AG09309 (cell line): ENCODE measurements around the gene INCA1.

Experiments used
- DNase-seq: peaks from one replicate; pipeline ENCODE4 v3.0.0-alpha.2; 2010; ENCODE audit warnings: low read depth
- H3K4me3 ChIP-seq: 2 replicates; pipeline ENCODE4 v1.5.1; 2011; ENCODE audit warnings: mild to moderate bottlenecking, low read depth, low read length, moderate library complexity; ENCODE audit not compliant: control insufficient read depth
- TF ChIP-seq, protein P1 (sequence below): IDR thresholded peaks from 2 replicates; pipeline ENCODE4 v1.5.1; 2011; ENCODE audit warnings: mild to moderate bottlenecking, low read depth, low read length, inconsistent platforms; ENCODE audit not compliant: insufficient read depth, control insufficient read depth; ENCODE audit errors: missing control alignments

Gene INCA1

DNA sequence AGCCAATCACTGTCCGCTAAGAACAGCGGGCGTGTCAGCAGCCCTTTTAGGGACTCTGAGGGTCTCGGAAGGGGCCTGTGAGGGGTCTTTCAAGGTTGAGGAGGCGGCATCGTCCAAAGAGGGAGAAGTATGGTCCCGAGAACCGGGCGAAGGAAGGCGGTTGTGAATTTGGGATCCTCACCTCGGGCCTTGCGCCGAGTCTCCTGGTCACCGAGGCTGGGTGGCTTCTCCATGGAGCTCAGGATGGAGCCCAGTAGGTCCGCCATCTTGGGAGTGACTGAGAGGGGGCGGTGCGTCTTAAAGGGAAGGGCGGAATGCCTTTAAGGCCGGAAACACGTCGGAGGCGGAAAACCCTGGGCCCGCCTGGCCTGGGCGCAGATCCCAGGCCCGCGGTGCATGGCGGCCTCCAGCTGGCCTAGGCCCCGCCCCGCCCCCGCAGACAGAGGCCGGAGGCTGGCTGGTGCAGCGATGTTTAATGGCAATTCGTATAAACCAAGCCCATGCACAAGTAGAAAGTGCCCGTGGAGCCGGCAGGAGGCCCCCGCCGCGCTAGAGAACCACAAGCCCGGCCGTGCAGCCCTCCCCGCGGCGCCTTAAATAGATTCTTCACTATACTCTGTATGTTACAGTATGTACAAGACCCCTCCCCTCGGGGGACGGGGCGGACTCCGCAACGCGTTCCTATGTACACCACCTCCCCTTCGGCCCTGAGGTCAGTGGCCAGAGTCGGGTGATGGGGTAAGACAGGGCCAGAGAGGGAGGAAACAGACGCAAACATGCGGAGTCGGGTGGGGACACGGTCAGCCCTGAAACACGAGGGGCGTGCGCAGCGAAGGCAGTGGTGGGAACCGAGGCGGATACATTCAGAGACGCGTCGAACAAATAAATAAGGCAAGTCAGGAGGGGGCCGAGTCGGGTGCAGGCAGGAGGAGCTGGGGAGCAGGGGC, 29.5 kb downstream of the INCA1 start, which contains the start of gene SPAG7:
Gene SPAG7, minus strand, starts transcription at position 279 of the 947 bp plus-strand sequence. Its CDS starts 13 bp downstream, at position 266.
- H3K4me3 ChIP-seq, result peak within 1 kb of the TSS; percentile 87
- DNase-seq, result peak; percentile 94
- TF ChIP-seq, protein P1, sequence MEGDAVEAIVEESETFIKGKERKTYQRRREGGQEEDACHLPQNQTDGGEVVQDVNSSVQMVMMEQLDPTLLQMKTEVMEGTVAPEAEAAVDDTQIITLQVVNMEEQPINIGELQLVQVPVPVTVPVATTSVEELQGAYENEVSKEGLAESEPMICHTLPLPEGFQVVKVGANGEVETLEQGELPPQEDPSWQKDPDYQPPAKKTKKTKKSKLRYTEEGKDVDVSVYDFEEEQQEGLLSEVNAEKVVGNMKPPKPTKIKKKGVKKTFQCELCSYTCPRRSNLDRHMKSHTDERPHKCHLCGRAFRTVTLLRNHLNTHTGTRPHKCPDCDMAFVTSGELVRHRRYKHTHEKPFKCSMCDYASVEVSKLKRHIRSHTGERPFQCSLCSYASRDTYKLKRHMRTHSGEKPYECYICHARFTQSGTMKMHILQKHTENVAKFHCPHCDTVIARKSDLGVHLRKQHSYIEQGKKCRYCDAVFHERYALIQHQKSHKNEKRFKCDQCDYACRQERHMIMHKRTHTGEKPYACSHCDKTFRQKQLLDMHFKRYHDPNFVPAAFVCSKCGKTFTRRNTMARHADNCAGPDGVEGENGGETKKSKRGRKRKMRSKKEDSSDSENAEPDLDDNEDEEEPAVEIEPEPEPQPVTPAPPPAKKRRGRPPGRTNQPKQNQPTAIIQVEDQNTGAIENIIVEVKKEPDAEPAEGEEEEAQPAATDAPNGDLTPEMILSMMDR, result no peak

DNA sequence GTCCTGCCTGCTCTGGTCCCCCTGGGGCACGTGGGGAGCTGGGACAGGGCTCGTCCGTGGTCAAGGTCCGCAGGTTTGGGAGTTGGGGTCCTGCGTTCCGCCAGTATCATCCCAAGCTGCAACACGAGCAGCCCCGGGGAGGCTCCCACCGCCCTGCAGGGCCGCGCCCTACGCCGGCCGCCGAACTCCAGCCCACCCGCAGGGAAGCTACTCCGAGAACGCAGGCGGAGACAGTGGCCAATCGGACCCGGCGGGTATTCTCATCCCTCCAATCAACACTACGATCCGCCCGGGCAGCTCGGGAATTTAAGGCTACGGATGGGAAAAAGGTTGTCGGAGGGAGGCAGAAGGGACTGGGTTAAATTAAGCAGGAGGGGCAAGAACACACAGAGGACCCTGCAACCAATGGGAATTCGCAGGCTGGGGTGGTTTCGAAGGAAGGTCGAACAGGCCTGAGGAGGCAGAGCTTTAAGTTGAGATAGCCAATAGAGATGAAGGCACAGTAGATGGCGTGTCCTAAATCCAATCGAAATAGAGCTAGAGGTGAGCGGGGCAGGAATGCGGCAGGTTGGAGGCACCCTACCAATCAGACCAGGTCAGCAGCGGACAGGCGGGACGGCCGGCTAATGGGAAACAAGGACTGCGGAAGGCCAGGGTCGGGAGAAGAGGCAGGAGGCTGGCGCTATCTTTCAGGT, 30.3 kb downstream of the INCA1 start:
- TF ChIP-seq, protein P1, result no peak
- H3K4me3 ChIP-seq, result peak overlapping the region; percentile 87
- peak; percentile 98 for DNase-seq

DNA sequence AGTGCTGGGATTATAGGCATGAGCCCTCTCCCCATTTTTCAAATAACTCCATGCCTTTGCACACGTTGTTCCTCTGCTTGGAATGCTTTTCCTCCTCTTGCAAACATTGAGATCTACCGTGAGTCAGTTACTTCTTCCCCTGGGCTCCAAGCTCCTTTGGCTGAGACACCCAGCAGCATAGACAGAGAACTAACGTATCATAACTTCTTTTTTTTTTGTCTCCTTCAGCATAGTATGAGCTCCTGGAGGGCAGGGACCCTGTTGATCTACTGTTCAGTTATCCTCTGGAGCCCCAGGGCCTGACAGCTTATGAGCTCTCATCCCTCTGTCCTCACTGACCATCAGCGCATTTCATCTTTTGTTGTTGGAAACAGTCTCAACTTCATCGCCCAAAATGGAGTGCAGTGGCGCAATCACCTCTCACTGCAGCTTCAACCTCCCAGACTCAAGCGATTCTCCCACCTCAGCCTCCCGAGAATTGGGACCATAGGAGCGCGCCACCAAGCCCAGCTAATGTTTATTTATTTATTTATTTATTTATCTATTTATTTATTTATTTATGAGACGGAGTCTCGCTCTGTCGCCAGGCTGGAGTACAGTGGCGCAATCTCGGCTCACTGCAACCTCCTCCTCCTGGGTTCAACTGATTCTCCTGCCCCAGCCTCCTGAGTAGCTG, 31.9 kb downstream of the INCA1 start:
- TF ChIP-seq, protein P1, result no peak
- DNase-seq, result no peak
- H3K4me3 ChIP-seq, result no peak overlapping the region

DNA sequence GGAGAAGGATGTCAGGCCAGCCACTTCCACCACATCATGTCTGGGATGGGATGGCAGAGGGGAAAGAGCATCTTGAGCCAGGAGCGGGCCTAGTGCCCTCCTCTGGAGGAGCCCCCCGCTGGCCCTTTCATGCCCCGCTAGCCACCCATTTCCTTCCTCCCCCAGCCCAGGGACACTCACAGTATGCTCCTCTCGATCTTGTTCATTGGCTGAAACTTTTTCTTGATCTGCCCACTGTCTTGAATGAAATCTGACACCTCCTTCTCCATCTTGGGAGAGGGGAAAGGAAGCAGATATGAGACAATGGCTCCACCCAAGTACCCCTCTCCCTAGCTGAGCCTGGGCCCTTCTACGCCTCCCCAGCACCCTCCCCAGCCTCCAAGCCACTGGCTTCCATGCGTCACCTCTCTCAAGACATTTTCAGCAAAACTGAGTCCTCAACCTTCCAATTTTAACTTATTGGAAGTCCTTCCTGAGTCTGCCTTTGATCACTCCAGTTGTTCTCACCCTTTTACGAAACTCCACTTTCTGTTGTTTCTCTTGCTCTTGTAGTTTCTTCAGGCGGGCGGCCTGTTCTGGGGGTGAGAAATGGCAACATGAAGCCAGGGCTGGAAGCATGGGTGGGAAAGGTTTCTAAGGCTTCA, 36.9 kb downstream of the INCA1 start:
- TF ChIP-seq, protein P1, result no peak
- DNase-seq, result no peak

DNA sequence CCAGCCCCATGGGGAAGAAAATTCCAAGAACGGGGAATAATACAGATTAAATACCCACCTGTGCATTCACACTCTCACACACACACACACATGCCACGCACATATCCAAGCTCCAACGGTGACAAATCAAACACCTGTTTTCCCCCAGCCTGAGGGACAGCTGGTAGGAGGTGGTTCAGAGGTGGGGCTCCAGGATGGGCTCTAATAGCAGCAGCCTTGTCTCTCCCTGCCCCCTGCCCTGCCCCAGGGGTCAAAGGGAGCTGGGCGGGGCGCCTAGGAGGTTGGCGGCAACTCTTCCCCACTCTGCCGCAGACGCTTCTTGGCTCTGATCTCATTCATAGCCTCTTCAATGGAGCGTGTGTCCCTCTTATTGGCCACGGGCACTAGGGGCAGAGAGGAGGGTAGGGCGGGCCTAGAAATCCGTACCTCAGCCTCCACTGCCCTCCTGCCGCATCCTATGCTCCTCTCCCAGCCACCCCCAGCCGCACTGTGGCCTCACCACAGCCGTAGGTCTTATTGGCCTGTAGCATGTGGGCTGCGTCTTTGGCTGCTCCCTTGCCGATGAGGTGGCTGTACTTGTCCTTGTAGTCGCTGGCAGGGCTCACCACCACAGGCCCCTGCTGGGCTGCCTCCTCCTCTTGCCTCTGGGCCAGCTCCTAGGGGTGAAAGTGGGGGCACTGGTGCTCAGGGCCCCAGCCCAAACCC, 37.9 kb downstream of the INCA1 start:
- DNase-seq, result no peak
- TF ChIP-seq, protein P1, result no peak
- H3K4me3 ChIP-seq, result no peak overlapping the region

More for the DNA sequence above, 36.9 kb downstream of the INCA1 start:
- H3K4me3 ChIP-seq, result no peak overlapping the region
